HepG2 (cell line): ENCODE data around the gene ZNF493. TPM values are rescaled to one million over a fixed set of nuclear protein-coding genes. Genes with fewer than 3 reads are reported as not detected.

Experiments used
- DR1 ChIP-seq: sonication (generic); formaldehyde crosslinking; IDR thresholded peaks from 2 replicates; pipeline ENCODE4 v1.8.0; 2021; ENCODE audit warnings: mild to moderate bottlenecking, missing genetic modification reagents, inconsistent platforms
- NFATC3 ChIP-seq: sonication (generic); formaldehyde crosslinking; IDR thresholded peaks from 2 replicates; pipeline ENCODE4 v1.5.1; 2020; ENCODE audit warnings: mild to moderate bottlenecking, missing genetic modification reagents
- ZNF143 ChIP-seq: sonication (generic); formaldehyde crosslinking; IDR thresholded peaks from 2 replicates; pipeline ENCODE4 v1.4.0; 2020; ENCODE audit warnings: missing genetic modification reagents
- ZNF407 ChIP-seq: sonication (generic); formaldehyde crosslinking; IDR thresholded peaks from one replicate; pipeline ENCODE4 v1.5.1; 2020; ENCODE audit warnings: mild to moderate bottlenecking, missing genetic modification reagents; ENCODE audit errors: not compliant biosample characterization
- ZNF430 ChIP-seq: sonication (generic); formaldehyde crosslinking; IDR thresholded peaks from 2 replicates; pipeline ENCODE4 v1.9.0; 2021; ENCODE audit warnings: mild to moderate bottlenecking, missing genetic modification reagents
- ZNF616 ChIP-seq: sonication (generic); formaldehyde crosslinking; IDR thresholded peaks from 2 replicates; pipeline ENCODE4 v1.5.0; 2020; ENCODE audit warnings: low read depth, mild to moderate bottlenecking, missing genetic modification reagents
- polyA plus RNA-seq, 8 experiments: library from polyadenylated mRNA; depleted of rRNA in 3 of 8; stranded (reverse) in 7 of 8; unstranded in 1 of 8; fragments of >200 nt; fragmentation: Illumina TruSeq in 4 of 8; extraction: Trizol in 4 of 8; gene quantifications; 2 replicates each; pipeline versions ENCODE4 v1.2.1 to v1.2.3, GENCODE V29; 2011 to 2016; ENCODE audit warnings: low read depth in 4 of 8, missing spikeins in 1 of 8, mixed read lengths in 1 of 8; ENCODE audit not compliant: insufficient read depth in 1 of 8
- total RNA-seq, 5 experiments: library from RNA; depleted of rRNA; stranded (reverse); fragments of >200 nt; fragmentation: Illumina TruSeq; extraction: Trizol; gene quantifications; 2 replicates each; pipeline ENCODE4 v1.2.3, GENCODE V29; 2016; ENCODE audit warnings: low read depth in 1 of 5

Gene ZNF493
- total and polyA plus RNA-seq, 2 of the 13 experiments (the other 11 are each of a cell fraction or from before 2014, with no cell fraction given) = 6.8 to 9.0 TPM

GRCh38 chr19:21440321-21440720 is 43.4 kb downstream of the ZNF493 start (continued):
- TF ChIP-seq ZNF407 (CRISPR knock-in tag) (no peak), ZNF616 (CRISPR knock-in tag) (no peak), ZNF430 (no peak), DR1 (CRISPR knock-in tag) (no peak), ZNF143 (CRISPR knock-in tag) (no peak), NFATC3 (CRISPR knock-in tag) (no peak)
